K562 (cell line): ENCODE results near the gene PTBP3. TPM values are rescaled to one million over a fixed set of nuclear protein-coding genes. Genes with fewer than 3 reads are reported as not detected.

Experiments
- ADNP ChIP-seq: fragments of 200-800 bp; sonication (Bioruptor generic); IDR thresholded peaks from 2 replicates; pipeline ENCODE4 v1.6.1; 2016; ENCODE audit warnings: missing genetic modification characterization, missing compliant biosample characterization
- ARID2 ChIP-seq: fragments of 450-650 bp; IDR thresholded peaks from 2 replicates; pipeline ENCODE4 v1.6.1; 2017; ENCODE audit warnings: antibody characterized with exemption, mild to moderate bottlenecking
- CCAR2 ChIP-seq: fragments of 200-400 bp; formaldehyde crosslinking; IDR thresholded peaks from 2 replicates; pipeline ENCODE4 v1.6.1; 2017; ENCODE audit warnings: mild to moderate bottlenecking, low read depth, low read length
- CTBP1 ChIP-seq: fragments of 450-650 bp; IDR thresholded peaks from 2 replicates; pipeline ENCODE4 v1.6.1; 2016; ENCODE audit warnings: borderline replicate concordance
- GATA2 ChIP-seq: sonication (generic); formaldehyde crosslinking; IDR thresholded peaks from 2 replicates; pipeline ENCODE4 v1.4.0; 2020; ENCODE audit warnings: mild to moderate bottlenecking, missing genetic modification reagents
- GATAD2B ChIP-seq: fragments of 450-650 bp; IDR thresholded peaks from 2 replicates; pipeline ENCODE4 v1.6.1; 2017; ENCODE audit warnings: mild to moderate bottlenecking, borderline replicate concordance
- HLTF ChIP-seq: fragments of 450-650 bp; IDR thresholded peaks from 2 replicates; pipeline ENCODE4 v1.6.1; 2016
- MCM2 ChIP-seq: fragments of 450-650 bp; IDR thresholded peaks from 2 replicates; pipeline ENCODE4 v1.6.1; 2017; ENCODE audit warnings: low read depth, mild to moderate bottlenecking
- NCOA4 ChIP-seq: fragments of 450-650 bp; IDR thresholded peaks from 2 replicates; pipeline ENCODE4 v1.6.1; 2018; ENCODE audit warnings: mild to moderate bottlenecking; ENCODE audit not compliant: partially characterized antibody
- NCOR1 ChIP-seq: fragments of 450-650 bp; IDR thresholded peaks from 2 replicates; pipeline ENCODE4 v1.6.1; 2016; ENCODE audit warnings: mild to moderate bottlenecking, moderate library complexity
- NFYB ChIP-seq: IDR thresholded peaks from 2 replicates; pipeline ENCODE4 v1.6.1; 2011; ENCODE audit warnings: mild to moderate bottlenecking, moderate library complexity; ENCODE audit not compliant: insufficient read length; ENCODE audit errors: extremely low read depth
- POLR2B ChIP-seq: fragments of 450-650 bp; IDR thresholded peaks from 2 replicates; pipeline ENCODE4 v1.6.1; 2018; ENCODE audit warnings: low read depth; ENCODE audit not compliant: partially characterized antibody
- SIN3A ChIP-seq, 2 experiments: fragments of 150-350 bp in 1 of 2; IDR thresholded peaks; 2 replicates each; pipeline ENCODE4 v1.6.1; 2011 to 2016; ENCODE audit warnings: borderline replicate concordance in 2 of 2, low read depth in 2 of 2, low read length in 2 of 2, mild to moderate bottlenecking in 2 of 2, moderate library complexity in 2 of 2; ENCODE audit not compliant: control insufficient read depth in 1 of 2
- SNRNP70 ChIP-seq: fragments of 200-400 bp; formaldehyde crosslinking; optimal IDR thresholded peaks from 2 replicates; pipeline ENCODE3; 2017; ENCODE audit warnings: low read depth, low read length
- TOE1 ChIP-seq, 2 experiments: fragments of 450-650 bp in 1 of 2; sonication (generic) in 1 of 2; formaldehyde crosslinking in 1 of 2; IDR thresholded peaks; 2 replicates each; pipeline versions ENCODE4 v1.7.1 to v1.8.0; 2016 to 2022; ENCODE audit warnings: borderline replicate concordance in 2 of 2, mild to moderate bottlenecking in 2 of 2, antibody characterized with exemption in 1 of 2, inconsistent platforms in 1 of 2, low read depth in 1 of 2, missing genetic modification reagents in 1 of 2, moderate library complexity in 1 of 2
- ZC3H4 ChIP-seq: sonication (generic); formaldehyde crosslinking; IDR thresholded peaks from 2 replicates; pipeline ENCODE4 v1.9.0; 2021; ENCODE audit warnings: missing genetic modification reagents, borderline replicate concordance
- ZNF12 ChIP-seq: sonication (generic); formaldehyde crosslinking; IDR thresholded peaks from 2 replicates; pipeline ENCODE4 v1.4.0; 2020; ENCODE audit warnings: mild to moderate bottlenecking, missing genetic modification reagents
- polyA plus RNA-seq, 8 experiments: library from polyadenylated mRNA; depleted of rRNA in 4 of 8; stranded (reverse) in 5 of 8; unstranded in 3 of 8; fragments of >200 nt; fragmentation: Nextera tagmentation in 2 of 8; fragmentation: Illumina TruSeq in 1 of 8; extraction: Ambion mirVana in 2 of 8; extraction: Trizol in 1 of 8; gene quantifications; 2 replicates each; pipeline versions ENCODE4 v1.2.1 to v1.2.3, GENCODE V29; 2011 to 2014; ENCODE audit warnings: inconsistent platforms in 1 of 8, missing spikeins in 1 of 8
- total RNA-seq, 7 experiments: library from RNA; depleted of rRNA in 6 of 7; stranded (reverse); fragments of >200 nt in 6 of 7; fragmentation: Illumina TruSeq in 2 of 7; extraction: Trizol in 2 of 7; gene quantifications; 2 replicates each; pipeline versions ENCODE4 v1.2.1 to v1.2.3, GENCODE V29; 2011 to 2021; ENCODE audit warnings: low replicate concordance in 1 of 7
- TF ChIP-seq, protein P1 (sequence below): sonication (generic); formaldehyde crosslinking; IDR thresholded peaks from 2 replicates; pipeline ENCODE4 v1.8.0; 2022; ENCODE audit warnings: mild to moderate bottlenecking, missing genetic modification reagents
- TF ChIP-seq, protein P2 (sequence below): fragments of 250-450 bp; sonication (Bioruptor Pico); IDR thresholded peaks from 2 replicates; pipeline ENCODE4 v1.5.0; 2022; ENCODE audit warnings: mild to moderate bottlenecking
- TF ChIP-seq, protein P3 (sequence below): sonication (generic); formaldehyde crosslinking; IDR thresholded peaks from 2 replicates; pipeline ENCODE4 v1.8.0; 2022; ENCODE audit warnings: missing genetic modification reagents, mild to moderate bottlenecking, borderline replicate concordance
- TF ChIP-seq, protein P4 (sequence below): fragments of 250-450 bp; sonication (Bioruptor Pico); IDR thresholded peaks from 2 replicates; pipeline ENCODE4 v1.5.0; 2021

PTBP3 gene
- total and polyA plus RNA-seq, 9 of the 15 experiments (the other 6 are each of a cell fraction or from before 2014, with no cell fraction given): 22.4 to 132 (median 68.0) TPM

DNA sequence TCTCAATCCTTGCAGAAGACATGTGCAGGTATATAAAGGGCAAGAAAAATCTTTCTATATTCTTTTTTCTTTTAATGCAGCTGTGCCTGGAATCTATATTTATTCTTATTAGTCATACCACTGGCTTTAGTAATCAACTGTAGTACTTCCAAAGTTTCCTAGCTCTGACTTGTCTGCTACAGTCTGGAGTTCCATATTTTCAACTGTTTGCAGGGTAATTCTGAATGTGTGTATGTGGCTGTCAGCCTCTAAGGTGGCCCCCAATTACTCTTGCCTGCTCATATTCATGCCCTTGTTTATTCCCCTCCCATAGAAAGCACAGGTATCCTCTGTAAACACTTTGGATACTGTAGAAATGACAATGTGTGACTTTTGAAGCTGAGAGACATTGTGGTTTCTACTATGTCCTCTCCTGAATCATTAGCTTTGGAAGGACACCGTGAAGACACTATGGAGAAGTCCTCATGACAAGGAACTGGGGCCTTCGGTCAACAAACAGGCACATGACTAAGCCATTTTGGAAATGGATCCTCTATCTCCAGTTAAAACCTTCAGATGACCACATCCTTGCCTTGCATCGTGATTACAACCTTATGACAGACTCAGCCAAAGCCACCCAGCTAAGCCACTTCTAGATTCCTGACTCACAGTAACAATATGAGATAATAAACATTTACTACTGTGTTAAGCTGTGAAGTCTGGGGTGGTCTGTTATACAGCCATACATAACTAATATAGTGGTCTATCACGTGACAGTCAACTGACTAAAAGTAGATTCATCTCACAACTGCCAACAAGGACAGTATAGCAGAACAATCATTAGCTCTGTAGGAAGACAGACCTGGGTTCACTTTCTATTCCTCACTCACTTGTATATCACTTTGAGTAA, 108.8 kb downstream of the PTBP3 start (continued):
- TF ChIP-seq, protein P1, sequence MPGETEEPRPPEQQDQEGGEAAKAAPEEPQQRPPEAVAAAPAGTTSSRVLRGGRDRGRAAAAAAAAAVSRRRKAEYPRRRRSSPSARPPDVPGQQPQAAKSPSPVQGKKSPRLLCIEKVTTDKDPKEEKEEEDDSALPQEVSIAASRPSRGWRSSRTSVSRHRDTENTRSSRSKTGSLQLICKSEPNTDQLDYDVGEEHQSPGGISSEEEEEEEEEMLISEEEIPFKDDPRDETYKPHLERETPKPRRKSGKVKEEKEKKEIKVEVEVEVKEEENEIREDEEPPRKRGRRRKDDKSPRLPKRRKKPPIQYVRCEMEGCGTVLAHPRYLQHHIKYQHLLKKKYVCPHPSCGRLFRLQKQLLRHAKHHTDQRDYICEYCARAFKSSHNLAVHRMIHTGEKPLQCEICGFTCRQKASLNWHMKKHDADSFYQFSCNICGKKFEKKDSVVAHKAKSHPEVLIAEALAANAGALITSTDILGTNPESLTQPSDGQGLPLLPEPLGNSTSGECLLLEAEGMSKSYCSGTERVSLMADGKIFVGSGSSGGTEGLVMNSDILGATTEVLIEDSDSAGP (CRISPR knock-in tag): no peak
- TF ChIP-seq, protein P2, sequence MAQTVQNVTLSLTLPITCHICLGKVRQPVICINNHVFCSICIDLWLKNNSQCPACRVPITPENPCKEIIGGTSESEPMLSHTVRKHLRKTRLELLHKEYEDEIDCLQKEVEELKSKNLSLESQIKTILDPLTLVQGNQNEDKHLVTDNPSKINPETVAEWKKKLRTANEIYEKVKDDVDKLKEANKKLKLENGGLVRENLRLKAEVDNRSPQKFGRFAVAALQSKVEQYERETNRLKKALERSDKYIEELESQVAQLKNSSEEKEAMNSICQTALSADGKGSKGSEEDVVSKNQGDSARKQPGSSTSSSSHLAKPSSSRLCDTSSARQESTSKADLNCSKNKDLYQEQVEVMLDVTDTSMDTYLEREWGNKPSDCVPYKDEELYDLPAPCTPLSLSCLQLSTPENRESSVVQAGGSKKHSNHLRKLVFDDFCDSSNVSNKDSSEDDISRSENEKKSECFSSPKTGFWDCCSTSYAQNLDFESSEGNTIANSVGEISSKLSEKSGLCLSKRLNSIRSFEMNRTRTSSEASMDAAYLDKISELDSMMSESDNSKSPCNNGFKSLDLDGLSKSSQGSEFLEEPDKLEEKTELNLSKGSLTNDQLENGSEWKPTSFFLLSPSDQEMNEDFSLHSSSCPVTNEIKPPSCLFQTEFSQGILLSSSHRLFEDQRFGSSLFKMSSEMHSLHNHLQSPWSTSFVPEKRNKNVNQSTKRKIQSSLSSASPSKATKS (CRISPR knock-in tag): no peak
- TF ChIP-seq SNRNP70 (no peak), CCAR2 (no peak), HLTF (no peak), POLR2B (no peak), ZNF12 (CRISPR knock-in tag) (no peak), ZC3H4 (CRISPR knock-in tag) (no peak), GATAD2B (no peak), NCOA4 (no peak), GATA2 (CRISPR knock-in tag) (peak; percentile 45; the same call in 1 of the 2 replicates), SIN3A (IDR thresholded peaks at IDR 0.05; ENCODE audit: borderline replicate concordance in 2 of 2, control insufficient read depth in 1 of 2, low read depth in 2 of 2, low read length in 2 of 2) (no peak), TOE1 (IDR thresholded peaks at IDR 0.05; ENCODE audit: borderline replicate concordance) (peak; percentile 95), TOE1 (CRISPR knock-in tag; IDR thresholded peaks at IDR 0.05; ENCODE audit: borderline replicate concordance, low read depth) (no peak), NCOR1 (peak; percentile 55; the same call in 1 of the 2 replicates), CTBP1 (peak; percentile 79; the same call in 1 of the 2 replicates), ADNP (tag) (no peak), NFYB (no peak), MCM2 (no peak), ARID2 (no peak)
- TF ChIP-seq, protein P3, sequence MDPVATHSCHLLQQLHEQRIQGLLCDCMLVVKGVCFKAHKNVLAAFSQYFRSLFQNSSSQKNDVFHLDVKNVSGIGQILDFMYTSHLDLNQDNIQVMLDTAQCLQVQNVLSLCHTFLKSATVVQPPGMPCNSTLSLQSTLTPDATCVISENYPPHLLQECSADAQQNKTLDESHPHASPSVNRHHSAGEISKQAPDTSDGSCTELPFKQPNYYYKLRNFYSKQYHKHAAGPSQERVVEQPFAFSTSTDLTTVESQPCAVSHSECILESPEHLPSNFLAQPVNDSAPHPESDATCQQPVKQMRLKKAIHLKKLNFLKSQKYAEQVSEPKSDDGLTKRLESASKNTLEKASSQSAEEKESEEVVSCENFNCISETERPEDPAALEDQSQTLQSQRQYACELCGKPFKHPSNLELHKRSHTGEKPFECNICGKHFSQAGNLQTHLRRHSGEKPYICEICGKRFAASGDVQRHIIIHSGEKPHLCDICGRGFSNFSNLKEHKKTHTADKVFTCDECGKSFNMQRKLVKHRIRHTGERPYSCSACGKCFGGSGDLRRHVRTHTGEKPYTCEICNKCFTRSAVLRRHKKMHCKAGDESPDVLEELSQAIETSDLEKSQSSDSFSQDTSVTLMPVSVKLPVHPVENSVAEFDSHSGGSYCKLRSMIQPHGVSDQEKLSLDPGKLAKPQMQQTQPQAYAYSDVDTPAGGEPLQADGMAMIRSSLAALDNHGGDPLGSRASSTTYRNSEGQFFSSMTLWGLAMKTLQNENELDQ (CRISPR knock-in tag): no peak
- TF ChIP-seq, protein P4, sequence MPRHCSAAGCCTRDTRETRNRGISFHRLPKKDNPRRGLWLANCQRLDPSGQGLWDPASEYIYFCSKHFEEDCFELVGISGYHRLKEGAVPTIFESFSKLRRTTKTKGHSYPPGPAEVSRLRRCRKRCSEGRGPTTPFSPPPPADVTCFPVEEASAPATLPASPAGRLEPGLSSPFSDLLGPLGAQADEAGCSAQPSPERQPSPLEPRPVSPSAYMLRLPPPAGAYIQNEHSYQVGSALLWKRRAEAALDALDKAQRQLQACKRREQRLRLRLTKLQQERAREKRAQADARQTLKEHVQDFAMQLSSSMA (CRISPR knock-in tag): no peak
